SK-N-SH (cell line): Measurements from ENCODE around the gene NTRK3. TPM values are rescaled to one million over a fixed set of nuclear protein-coding genes. Genes with fewer than 3 reads are reported as not detected.

Experiments
- CTCF ChIA-PET: fragments of 300-600, 350-600 bp; formaldehyde crosslinking; extraction: SDS; loops from one replicate; lab custom pipeline; 2021; lab: Yijun Ruan, JAX
- POLR2A ChIA-PET: fragments of 350-600 bp; sonication (Branson Sonifier 250); formaldehyde crosslinking; extraction: SDS; loops from one replicate; lab custom pipeline; 2020; ENCODE audit warnings: antibody characterized with exemption, inconsistent platforms; lab: Yijun Ruan, JAX
- DNase-seq: peaks from one replicate; pipeline ENCODE4 v3.0.0; 2012
- H2AFZ ChIP-seq: fragments of 200-600 bp; sonication (generic); 2 replicates; pipeline ENCODE4 v1.8.1; 2016; ENCODE audit warnings: antibody characterized with exemption, mild to moderate bottlenecking, low read depth
- H3F3A ChIP-seq: fragments of 200-600 bp; sonication (generic); replicated peaks from 2 replicates; pipeline ENCODE3; 2016; ENCODE audit warnings: antibody characterized with exemption, mild to moderate bottlenecking; ENCODE audit not compliant: insufficient read depth
- H3K27ac ChIP-seq, 2 experiments: fragments of 200-500 bp in 1 of 2; fragments of 200-600 bp in 1 of 2; sonication (Bioruptor generic) in 1 of 2; sonication (generic), shearing (Covaris generic) in 1 of 2; 2 replicates each; pipeline versions ENCODE4 v1.5.1 to v1.6.1; 2014 to 2016; ENCODE audit warnings: low read depth in 2 of 2, inconsistent platforms in 1 of 2, low read length in 1 of 2, mild to moderate bottlenecking in 1 of 2, mixed read lengths in 1 of 2
- H3K27me3 ChIP-seq: fragments of 200-600 bp; sonication (generic), shearing (Covaris generic); 2 replicates; pipeline ENCODE4 v1.6.1; 2016; ENCODE audit warnings: mixed run types; ENCODE audit not compliant: insufficient read depth
- H3K36me3 ChIP-seq, 2 experiments: fragments of 200-500 bp in 1 of 2; fragments of 200-600 bp in 1 of 2; sonication (Bioruptor generic) in 1 of 2; sonication (generic) in 1 of 2; replicated peaks in 1 of 2; 2 replicates each; pipeline versions ENCODE3 to v1.5.1; 2014 to 2016; ENCODE audit warnings: low read length in 1 of 2, mild to moderate bottlenecking in 1 of 2; ENCODE audit not compliant: insufficient read depth in 2 of 2, control insufficient read depth in 1 of 2
- H3K4me1 ChIP-seq, 2 experiments: fragments of 200-500 bp in 1 of 2; fragments of 200-600 bp in 1 of 2; sonication (Bioruptor generic) in 1 of 2; sonication (generic), shearing (Covaris generic) in 1 of 2; 2 replicates each; pipeline versions ENCODE4 v1.5.1 to v1.6.1; 2014 to 2016; ENCODE audit warnings: low read depth in 1 of 2, low read length in 1 of 2, mixed run types in 1 of 2; ENCODE audit not compliant: insufficient read depth in 2 of 2, control insufficient read depth in 1 of 2
- H3K4me2 ChIP-seq: fragments of 200-600 bp; sonication (generic), shearing (Covaris generic); 2 replicates; pipeline ENCODE4 v1.6.1; 2017; ENCODE audit warnings: mixed run types
- H3K4me3 ChIP-seq, 2 experiments: fragments of 200-500 bp in 1 of 2; fragments of 200-600 bp in 1 of 2; sonication (Bioruptor generic) in 1 of 2; sonication (generic), shearing (Covaris generic) in 1 of 2; 2 replicates each; pipeline versions ENCODE4 v1.5.1 to v1.8.1; 2014 to 2016; ENCODE audit warnings: low read depth in 2 of 2, inconsistent platforms in 1 of 2, low read length in 1 of 2, mild to moderate bottlenecking in 1 of 2, mixed read lengths in 1 of 2, moderate library complexity in 1 of 2
- H3K79me2 ChIP-seq: fragments of 200-600 bp; sonication (generic); 2 replicates; pipeline ENCODE4 v1.8.1; 2017; ENCODE audit warnings: mild to moderate bottlenecking; ENCODE audit not compliant: insufficient read depth
- H3K9ac ChIP-seq: fragments of 200-600 bp; sonication (generic); 2 replicates; pipeline ENCODE4 v1.6.1; 2017; ENCODE audit warnings: mixed run types
- H3K9me2 ChIP-seq: fragments of 200-600 bp; sonication (generic); 2 replicates; pipeline ENCODE4 v1.6.1; 2017; ENCODE audit warnings: mixed run types
- H3K9me3 ChIP-seq: fragments of 200-600 bp; sonication (generic); 2 replicates; pipeline ENCODE4 v1.6.1; 2017; ENCODE audit warnings: mixed run types, mild to moderate bottlenecking, moderate library complexity
- H4K20me1 ChIP-seq: fragments of 200-600 bp; sonication (generic); 2 replicates; pipeline ENCODE4 v1.6.1; 2017; ENCODE audit warnings: mild to moderate bottlenecking, mixed run types; ENCODE audit not compliant: insufficient read depth
- CHD2 ChIP-seq: fragments of 150-350 bp; IDR thresholded peaks from 2 replicates; pipeline ENCODE4 v1.6.1; 2018; ENCODE audit warnings: low read length; ENCODE audit not compliant: partially characterized antibody
- CTCF ChIP-seq: fragments of 200-600 bp; sonication (generic); IDR thresholded peaks from 2 replicates; pipeline ENCODE4 v1.6.1; 2017; ENCODE audit warnings: antibody characterized with exemption, mild to moderate bottlenecking, moderate library complexity
- ELF1 ChIP-seq: IDR thresholded peaks from 2 replicates; pipeline ENCODE4 v1.4.0; 2012
- FOXJ3 ChIP-seq: sonication (generic); formaldehyde crosslinking; IDR thresholded peaks from 2 replicates; pipeline ENCODE4 v1.5.1; 2020; ENCODE audit warnings: mild to moderate bottlenecking, missing genetic modification reagents
- FOXM1 ChIP-seq: IDR thresholded peaks from 2 replicates; pipeline ENCODE4 v1.4.0; 2012; ENCODE audit warnings: low read depth, mild to moderate bottlenecking
- GATA2 ChIP-seq: sonication (generic); formaldehyde crosslinking; IDR thresholded peaks from 2 replicates; pipeline ENCODE4 v1.5.0; 2020; ENCODE audit warnings: mild to moderate bottlenecking, missing genetic modification reagents
- IRF3 ChIP-seq: fragments of 150-350 bp; IDR thresholded peaks from 2 replicates; pipeline ENCODE4 v1.6.1; 2016; ENCODE audit warnings: mild to moderate bottlenecking, low read depth, low read length
- JUND ChIP-seq: IDR thresholded peaks from 2 replicates; pipeline ENCODE4 v1.4.0; 2012
- POLR2AphosphoS5 ChIP-seq: IDR thresholded peaks from 2 replicates; pipeline ENCODE4 v1.6.1; 2012; ENCODE audit warnings: low read depth, low read length
- REST ChIP-seq: IDR thresholded peaks from 2 replicates; pipeline ENCODE4 v1.6.1; 2012; ENCODE audit warnings: mild to moderate bottlenecking, low read depth, low read length, moderate library complexity
- RFX5 ChIP-seq: IDR thresholded peaks from 2 replicates; pipeline ENCODE4 v1.6.1; 2012; ENCODE audit warnings: mild to moderate bottlenecking, improper control_type of control experiment, low read length
- RXRA ChIP-seq: IDR thresholded peaks from 2 replicates; pipeline ENCODE4 v1.4.0; 2012; ENCODE audit warnings: low read depth, mild to moderate bottlenecking, borderline replicate concordance
- TAF1 ChIP-seq: IDR thresholded peaks from 2 replicates; pipeline ENCODE4 v1.6.1; 2012; ENCODE audit warnings: low read depth, mild to moderate bottlenecking, low read length, moderate library complexity, borderline replicate concordance
- TEAD4 ChIP-seq: IDR thresholded peaks from 2 replicates; pipeline ENCODE4 v1.4.0; 2012; ENCODE audit warnings: mild to moderate bottlenecking, borderline replicate concordance; ENCODE audit not compliant: insufficient read depth
- ZBTB33 ChIP-seq: IDR thresholded peaks from 2 replicates; pipeline ENCODE4 v1.4.0; 2012; ENCODE audit warnings: low read depth, borderline replicate concordance
- WGBS: methylation state at CpG from one replicate; pipeline ENCODE4 v1.1.6; 2017; ENCODE audit warnings: low lambda C conversion rate; 5-methylcytosine and 5-hydroxymethylcytosine counted together
- polyA plus RNA-seq, 3 experiments: library from polyadenylated mRNA; depleted of rRNA; stranded (reverse); fragments of >200 nt; gene quantifications; 2 replicates each; pipeline ENCODE4 v1.2.3, GENCODE V29; 2012
- TF ChIP-seq, protein P1 (sequence below): IDR thresholded peaks from 2 replicates; pipeline ENCODE4 v1.4.0; 2012; ENCODE audit warnings: low read depth
- TF ChIP-seq, protein P2 (sequence below): fragments of 150-350 bp; IDR thresholded peaks from 2 replicates; pipeline ENCODE4 v1.6.1; 2017; ENCODE audit warnings: antibody characterized with exemption, low read length, low read depth, borderline replicate concordance

Gene NTRK3
- polyA plus RNA-seq, 1 of the 3 experiments (the other 2 are of a cell fraction): 2.6 TPM

GRCh38 chr15:88106074-88106473 lies 150.5 kb downstream of the NTRK3 start:
- H4K20me1 ChIP-seq: no peaks in the 10 kb centered on the region
- H3K9ac ChIP-seq: no peak overlapping the region
- WGBS: 48% methylated on average over 6 of the region's 6 CpGs

More at GRCh38 chr15:88106074-88106473, 150.5 kb downstream of the NTRK3 start:
- Histone ChIP-seq H3K4me3 (no peak overlapping the region), H3K27me3 (no peaks in the 10 kb centered on the region), H3K4me1 (no peaks in the 10 kb centered on the region), H3K27ac (no peak overlapping the region), H3K9me3 (no peaks in the 10 kb centered on the region), H2AFZ (no peak overlapping the region), H3K79me2 (no peaks in the 10 kb centered on the region), H3F3A (no peaks in the 10 kb centered on the region), H3K9me2 (no peaks in the 10 kb centered on the region), H3K4me2 (no peak overlapping the region), H3K36me3 (no peaks in the 10 kb centered on the region)
- CTCF ChIA-PET: no interaction called here
- POLR2A ChIA-PET: no interaction called here
- TF ChIP-seq CHD2 (no peak), CTCF (no peak), JUND (no peak), FOXJ3 (CRISPR knock-in tag) (no peak), ZBTB33 (no peak), GATA2 (CRISPR knock-in tag) (no peak), RFX5 (no peak), TEAD4 (no peak), ELF1 (no peak), POLR2AphosphoS5 (no peak), TAF1 (no peak), RXRA (no peak), REST (no peak), IRF3 (no peak), FOXM1 (no peak)
- TF ChIP-seq, protein P1, sequence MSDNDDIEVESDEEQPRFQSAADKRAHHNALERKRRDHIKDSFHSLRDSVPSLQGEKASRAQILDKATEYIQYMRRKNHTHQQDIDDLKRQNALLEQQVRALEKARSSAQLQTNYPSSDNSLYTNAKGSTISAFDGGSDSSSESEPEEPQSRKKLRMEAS: no peak
- TF ChIP-seq, protein P2, sequence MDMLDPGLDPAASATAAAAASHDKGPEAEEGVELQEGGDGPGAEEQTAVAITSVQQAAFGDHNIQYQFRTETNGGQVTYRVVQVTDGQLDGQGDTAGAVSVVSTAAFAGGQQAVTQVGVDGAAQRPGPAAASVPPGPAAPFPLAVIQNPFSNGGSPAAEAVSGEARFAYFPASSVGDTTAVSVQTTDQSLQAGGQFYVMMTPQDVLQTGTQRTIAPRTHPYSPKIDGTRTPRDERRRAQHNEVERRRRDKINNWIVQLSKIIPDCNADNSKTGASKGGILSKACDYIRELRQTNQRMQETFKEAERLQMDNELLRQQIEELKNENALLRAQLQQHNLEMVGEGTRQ: no peak
- no peak for DNase-seq
